Suprapubic skin (tissue), 3 donors: ENCODE results near the gene NLGN4X.

Experiments
- POLR2A ChIP-seq, 2 donors: fragments of 450-650 bp; IDR thresholded peaks; one replicate each; pipeline ENCODE4 v1.6.1; 2017; ENCODE audit warnings: antibody characterized with exemption in 2 of 2, mild to moderate bottlenecking in 2 of 2, moderate library complexity in 2 of 2
- TF ChIP-seq, protein P1 (sequence below), 2 donors: fragments of 200-600 bp in 1 of 2; fragments of 450-650 bp in 1 of 2; sonication (generic) in 1 of 2; IDR thresholded peaks; one replicate each; pipeline ENCODE4 v1.5.1; 2016 to 2019; ENCODE audit warnings: antibody characterized with exemption in 2 of 2, mild to moderate bottlenecking in 1 of 2, moderate library complexity in 1 of 2

- TF ChIP-seq, protein P1, sequence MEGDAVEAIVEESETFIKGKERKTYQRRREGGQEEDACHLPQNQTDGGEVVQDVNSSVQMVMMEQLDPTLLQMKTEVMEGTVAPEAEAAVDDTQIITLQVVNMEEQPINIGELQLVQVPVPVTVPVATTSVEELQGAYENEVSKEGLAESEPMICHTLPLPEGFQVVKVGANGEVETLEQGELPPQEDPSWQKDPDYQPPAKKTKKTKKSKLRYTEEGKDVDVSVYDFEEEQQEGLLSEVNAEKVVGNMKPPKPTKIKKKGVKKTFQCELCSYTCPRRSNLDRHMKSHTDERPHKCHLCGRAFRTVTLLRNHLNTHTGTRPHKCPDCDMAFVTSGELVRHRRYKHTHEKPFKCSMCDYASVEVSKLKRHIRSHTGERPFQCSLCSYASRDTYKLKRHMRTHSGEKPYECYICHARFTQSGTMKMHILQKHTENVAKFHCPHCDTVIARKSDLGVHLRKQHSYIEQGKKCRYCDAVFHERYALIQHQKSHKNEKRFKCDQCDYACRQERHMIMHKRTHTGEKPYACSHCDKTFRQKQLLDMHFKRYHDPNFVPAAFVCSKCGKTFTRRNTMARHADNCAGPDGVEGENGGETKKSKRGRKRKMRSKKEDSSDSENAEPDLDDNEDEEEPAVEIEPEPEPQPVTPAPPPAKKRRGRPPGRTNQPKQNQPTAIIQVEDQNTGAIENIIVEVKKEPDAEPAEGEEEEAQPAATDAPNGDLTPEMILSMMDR (IDR thresholded peaks at IDR 0.05), result no peak
- no peak for TF ChIP-seq POLR2A (IDR thresholded peaks at IDR 0.05)
Measured at GRCh38 chrX:6024204-6024603, 204.5 kb downstream of the NLGN4X start.
